GM19099 (cell line): Measurements from ENCODE around the gene OPRD1.

Experiments used
- POLR2A ChIP-seq: IDR thresholded peaks from 3 replicates; pipeline ENCODE4 v1.6.1; 2011; ENCODE audit warnings: low read depth; ENCODE audit not compliant: insufficient read length; ENCODE audit errors: extremely low read depth

Gene OPRD1

GRCh38 chr1:28811766-28812668, at the start of gene OPRD1:
TSS of gene OPRD1 (plus strand) at chr1:28812170. CDS start at chr1:28812384, 214 bp downstream.
- no peak for TF ChIP-seq POLR2A

DNA sequence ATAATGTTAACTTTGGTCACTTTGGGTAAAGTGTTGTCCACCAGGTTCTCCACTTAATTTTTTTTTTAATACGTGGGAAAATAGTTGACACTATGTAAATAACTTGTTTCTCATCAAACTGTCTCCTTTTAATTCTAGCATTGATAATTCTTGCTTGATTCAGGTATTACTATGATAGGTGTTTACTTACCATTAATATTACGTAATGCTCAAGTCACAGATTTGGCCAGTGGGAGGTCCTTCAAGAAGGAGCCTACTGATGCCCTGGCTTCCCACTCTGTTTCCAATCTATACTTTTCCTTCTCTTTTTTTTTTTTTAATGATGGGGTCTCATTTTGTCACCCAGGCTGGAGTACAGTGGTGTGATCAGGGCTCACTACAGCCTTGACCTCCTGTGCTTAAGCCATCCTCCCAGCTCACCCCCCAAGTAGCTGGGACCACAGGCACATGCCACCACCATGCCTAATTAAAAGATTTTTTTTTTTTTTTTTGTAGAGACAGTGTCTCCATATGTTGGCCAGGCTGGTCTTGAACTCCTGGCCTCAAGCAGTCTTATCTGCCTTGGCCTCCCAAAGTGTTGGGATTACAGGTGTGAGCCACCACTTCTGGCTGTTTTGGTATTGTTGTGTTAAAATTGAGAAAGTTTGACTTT, 45.3 kb upstream of the OPRD1 start:
- no peak for TF ChIP-seq POLR2A

- TF ChIP-seq POLR2A: no peak
Observed at GRCh38 chr1:28770601-28771165, 41.3 kb upstream of the OPRD1 start.

- no peak for TF ChIP-seq POLR2A
Observed at GRCh38 chr1:28773105-28773504, 38.9 kb upstream of the OPRD1 start.

- TF ChIP-seq POLR2A: no peak
Observed at GRCh38 chr1:28775121-28775942, 36.6 kb upstream of the OPRD1 start.

DNA sequence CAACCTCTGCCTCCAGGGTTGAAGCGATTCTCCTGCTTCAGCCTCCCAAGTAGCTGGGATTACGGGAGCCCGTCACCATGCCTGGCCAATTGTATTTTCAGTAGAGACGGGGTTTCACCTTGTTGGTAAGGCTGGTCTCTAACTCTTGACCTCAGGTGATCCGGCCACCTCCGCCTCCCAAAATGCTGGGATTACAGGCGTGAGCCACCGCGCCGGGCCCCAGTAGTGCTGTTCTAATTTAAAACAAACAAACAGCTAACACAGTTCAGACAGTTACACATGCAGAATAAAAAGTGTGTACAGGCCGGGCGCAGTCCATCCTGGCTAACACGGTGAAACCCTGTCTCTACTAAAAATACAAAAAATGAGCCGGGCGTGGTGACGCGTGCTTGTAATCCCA, 35.6 kb upstream of the OPRD1 start:
- TF ChIP-seq POLR2A: no peak

DNA sequence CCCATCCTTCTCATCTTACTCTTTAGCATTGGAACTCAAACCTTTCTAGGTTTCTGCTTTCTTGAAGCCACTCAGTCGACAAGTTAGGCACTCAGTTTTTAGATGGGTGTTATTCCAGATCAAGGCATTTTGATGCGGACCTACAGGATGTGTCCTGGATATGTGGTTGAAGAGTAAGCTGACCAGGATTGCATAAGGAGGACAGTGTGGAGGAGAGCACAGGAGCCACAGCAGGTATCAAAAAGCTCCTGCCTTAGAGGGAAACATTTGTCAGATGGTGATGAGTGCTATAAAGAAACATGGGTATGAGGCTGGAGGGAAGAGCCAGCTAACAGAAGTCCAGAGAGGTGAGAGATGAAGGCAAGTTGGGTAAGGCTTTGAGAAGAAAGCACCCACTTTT, 33.9 kb upstream of the OPRD1 start:
- TF ChIP-seq POLR2A: no peak

DNA sequence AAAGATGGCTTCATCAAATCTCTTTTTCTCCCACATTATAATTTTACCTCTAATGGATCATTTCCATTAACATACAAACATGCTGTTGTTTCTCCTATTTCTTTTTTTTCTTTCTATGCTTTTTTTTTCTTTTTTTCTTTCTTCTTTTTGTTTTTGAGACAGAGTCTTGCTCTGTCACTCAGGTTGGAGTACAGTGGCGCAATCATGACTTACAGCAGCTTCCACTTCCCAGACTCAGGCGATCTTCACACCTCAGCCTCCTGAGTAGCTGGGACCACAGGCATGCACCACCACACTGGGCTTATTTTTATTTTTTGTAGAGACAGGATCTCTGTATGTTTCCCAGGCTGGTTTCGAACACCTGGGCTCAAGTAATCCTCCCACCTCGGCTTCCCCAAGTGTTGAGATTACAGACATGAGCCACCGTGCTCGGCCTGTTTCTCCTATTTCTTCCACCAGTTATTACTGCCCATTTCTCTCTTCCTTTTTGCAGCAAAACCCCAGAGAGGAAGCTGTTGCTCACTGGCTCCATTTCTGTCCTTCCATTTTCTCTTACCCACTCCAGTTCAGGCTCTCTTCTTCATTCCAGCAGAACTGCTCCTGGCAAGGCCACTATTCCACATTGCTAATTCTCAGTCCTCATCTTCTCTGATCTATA, 32.1 kb upstream of the OPRD1 start:
- no peak for TF ChIP-seq POLR2A

DNA sequence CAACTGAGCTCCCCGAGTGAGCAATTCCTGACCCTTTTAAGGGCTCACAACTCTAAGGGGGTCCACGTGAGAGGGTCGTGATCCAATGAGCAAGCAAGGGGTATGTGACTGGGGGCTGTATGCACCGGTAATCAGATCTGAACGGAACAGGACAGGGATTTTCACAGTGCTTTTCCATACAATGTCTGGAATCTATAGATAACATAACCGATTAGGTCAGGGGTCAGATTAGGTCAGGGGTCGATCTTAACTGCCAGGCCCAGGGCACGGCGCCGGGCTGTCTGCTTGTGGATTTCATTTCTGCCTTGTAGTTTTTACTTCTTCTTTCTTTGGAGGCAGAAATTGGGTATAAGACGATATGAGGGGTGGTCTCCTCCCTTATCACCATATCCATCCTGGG, 30.7 kb upstream of the OPRD1 start:
- no peak for TF ChIP-seq POLR2A

DNA sequence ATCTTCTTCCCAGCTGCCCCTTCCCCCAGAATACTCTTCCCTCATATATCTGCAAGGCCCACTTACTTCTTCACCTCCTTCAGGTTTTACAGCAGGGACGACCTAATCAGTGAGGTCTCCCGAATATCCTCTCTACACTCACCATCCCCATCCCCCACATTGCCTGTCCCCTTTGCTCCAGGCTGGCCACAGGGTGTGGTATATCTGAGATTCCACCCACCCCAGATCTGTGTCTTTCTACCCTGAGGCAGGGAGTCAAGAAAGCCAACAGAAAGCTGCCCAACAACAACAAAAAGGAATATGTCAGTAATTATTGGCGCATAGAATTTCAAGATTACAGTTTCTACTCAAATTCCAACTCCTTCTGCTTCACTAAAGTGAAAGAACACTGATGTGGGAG, 30.0 kb upstream of the OPRD1 start:
- TF ChIP-seq POLR2A: no peak

GRCh38 chr1:28783363-28783762, 28.6 kb upstream of the OPRD1 start:
- TF ChIP-seq POLR2A: no peak

- TF ChIP-seq POLR2A: no peak
Observed at GRCh38 chr1:28789412-28789811, 22.6 kb upstream of the OPRD1 start.

DNA sequence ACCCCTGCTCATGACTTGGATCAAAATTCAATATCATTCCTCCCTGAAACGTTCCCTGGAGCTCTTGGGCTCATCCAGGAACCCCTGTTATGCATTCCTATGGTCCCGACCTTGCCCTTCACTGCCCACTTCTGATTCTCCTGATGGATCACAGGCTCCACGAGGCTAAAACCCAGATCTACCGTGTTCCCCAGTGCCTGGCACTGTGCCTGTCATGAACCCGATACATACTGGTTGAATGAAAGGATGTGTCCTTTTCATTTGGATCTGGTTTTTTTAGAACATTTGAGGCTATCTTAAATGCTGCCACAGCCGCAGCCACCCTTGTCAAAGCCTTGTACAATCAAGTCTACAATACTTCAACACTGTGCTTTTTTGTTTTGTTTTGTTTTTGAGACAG, 22.2 kb upstream of the OPRD1 start:
- no peak for TF ChIP-seq POLR2A

GRCh38 chr1:28790377-28791035, 21.5 kb upstream of the OPRD1 start:
- no peak for TF ChIP-seq POLR2A
